Coronary artery (tissue), 2 donors: ENCODE data around the gene KERA.
A peak's percentile ranks its signal among the peaks of the same experiment; 100 is the strongest.

Experiments
- DNase-seq: peaks from one replicate; pipeline ENCODE4 v3.0.0-alpha.2; 2017; ENCODE audit warnings: low spot score
- H3K27ac ChIP-seq, 2 donors: fragments of 200-600 bp; sonication (generic); one replicate each; pipeline ENCODE4 v1.5.1; 2016 to 2019
- H3K4me3 ChIP-seq: fragments of 200-600 bp; sonication (generic); 2 replicates; pipeline ENCODE4 v1.5.1; 2016; ENCODE audit warnings: mild to moderate bottlenecking, moderate library complexity
- CTCF ChIP-seq: fragments of 200-600 bp; sonication (generic); IDR thresholded peaks from one replicate; pipeline ENCODE4 v1.5.1; 2019; ENCODE audit warnings: antibody characterized with exemption

KERA gene

GRCh38 chr12:91057368-91058165, at the start of gene KERA:
TSS of gene KERA (minus strand) at chr12:91058024. CDS start at chr12:91056281, 1,743 bp downstream.
- Histone ChIP-seq H3K4me3 (no peak within 1 kb of the TSS), H3K27ac (no peak within 1 kb of the TSS)
- TF ChIP-seq CTCF, result no peak
- no peak for DNase-seq

- no peak for TF ChIP-seq CTCF
- Histone ChIP-seq H3K4me3 (peak overlapping the region; percentile 11), H3K27ac (peak overlapping the region in 1 of 2 donors; percentile 30)
- DNase-seq, result no peak
Observed at GRCh38 chr12:91106283-91106682, 48.5 kb upstream of the KERA start.

- H3K27ac ChIP-seq, result peak overlapping the region in 1 of 2 donors; percentile 30
- no peak for DNase-seq
- H3K4me3 ChIP-seq, result peak overlapping the region; percentile 11
- TF ChIP-seq CTCF, result no peak
Observed at GRCh38 chr12:91105807-91106206, 48.0 kb upstream of the KERA start.

- Histone ChIP-seq H3K4me3 (peak overlapping the region; percentile 30), H3K27ac (peak overlapping the region in 1 of 2 donors; percentile 59)
- no peak for TF ChIP-seq CTCF
- DNase-seq, result no peak
Observed at GRCh38 chr12:91104812-91105466, 47.1 kb upstream of the KERA start.

GRCh38 chr12:91103624-91104023, 45.8 kb upstream of the KERA start:
- DNase-seq, result no peak
- Histone ChIP-seq H3K4me3 (no peak overlapping the region), H3K27ac (no peak overlapping the region)
- no peak for TF ChIP-seq CTCF

- Histone ChIP-seq H3K4me3 (no peak overlapping the region), H3K27ac (no peak overlapping the region)
- no peak for TF ChIP-seq CTCF
- no peak for DNase-seq
Observed at GRCh38 chr12:91103101-91103500, 45.3 kb upstream of the KERA start.

- TF ChIP-seq CTCF, result no peak
- Histone ChIP-seq H3K4me3 (no peak overlapping the region), H3K27ac (no peak overlapping the region)
- DNase-seq, result no peak
Observed at GRCh38 chr12:91100906-91101305, 43.1 kb upstream of the KERA start.
